DND-41 (cell line): ENCODE measurements around the gene ARHGEF33.

ENCODE experiments used
- EZH2 ChIP-seq: IDR thresholded peaks from 3 replicates; pipeline ENCODE4 v1.6.1; 2012; ENCODE audit warnings: borderline replicate concordance, low read depth, mild to moderate bottlenecking, moderate library complexity, low read length, inconsistent platforms; ENCODE audit not compliant: severe bottlenecking
- TF ChIP-seq, protein P1 (sequence below): IDR thresholded peaks from 2 replicates; pipeline ENCODE4 v1.5.1; 2012; ENCODE audit warnings: borderline replicate concordance, low read length, moderate library complexity, mild to moderate bottlenecking; ENCODE audit not compliant: poor library complexity, severe bottlenecking; ENCODE audit errors: extremely low read depth

DNA sequence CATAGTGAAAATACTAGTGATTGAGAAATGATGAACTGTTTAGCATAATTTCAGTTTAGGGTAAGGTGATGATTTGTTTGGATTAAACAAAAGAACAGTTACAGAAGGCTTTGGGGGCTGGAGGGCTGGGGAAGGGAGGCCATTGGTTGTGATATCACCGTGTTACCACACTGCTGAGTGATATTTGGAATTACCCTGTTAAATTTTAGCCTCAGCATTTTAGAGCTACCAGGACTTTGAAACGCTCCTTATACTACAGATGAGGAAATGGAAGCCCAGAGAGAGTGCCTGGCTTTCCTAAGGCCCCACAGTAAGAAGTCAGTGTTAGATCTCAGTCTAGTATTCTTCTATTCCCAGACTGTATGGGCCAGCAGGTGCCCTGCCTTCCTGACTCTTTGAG, 15.6 kb downstream of the ARHGEF33 start:
- TF ChIP-seq, protein P1, sequence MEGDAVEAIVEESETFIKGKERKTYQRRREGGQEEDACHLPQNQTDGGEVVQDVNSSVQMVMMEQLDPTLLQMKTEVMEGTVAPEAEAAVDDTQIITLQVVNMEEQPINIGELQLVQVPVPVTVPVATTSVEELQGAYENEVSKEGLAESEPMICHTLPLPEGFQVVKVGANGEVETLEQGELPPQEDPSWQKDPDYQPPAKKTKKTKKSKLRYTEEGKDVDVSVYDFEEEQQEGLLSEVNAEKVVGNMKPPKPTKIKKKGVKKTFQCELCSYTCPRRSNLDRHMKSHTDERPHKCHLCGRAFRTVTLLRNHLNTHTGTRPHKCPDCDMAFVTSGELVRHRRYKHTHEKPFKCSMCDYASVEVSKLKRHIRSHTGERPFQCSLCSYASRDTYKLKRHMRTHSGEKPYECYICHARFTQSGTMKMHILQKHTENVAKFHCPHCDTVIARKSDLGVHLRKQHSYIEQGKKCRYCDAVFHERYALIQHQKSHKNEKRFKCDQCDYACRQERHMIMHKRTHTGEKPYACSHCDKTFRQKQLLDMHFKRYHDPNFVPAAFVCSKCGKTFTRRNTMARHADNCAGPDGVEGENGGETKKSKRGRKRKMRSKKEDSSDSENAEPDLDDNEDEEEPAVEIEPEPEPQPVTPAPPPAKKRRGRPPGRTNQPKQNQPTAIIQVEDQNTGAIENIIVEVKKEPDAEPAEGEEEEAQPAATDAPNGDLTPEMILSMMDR, result no peak
- TF ChIP-seq EZH2, result no peak
